KOPT-K1 (cell line): ENCODE data around the gene WIF1.
A peak's percentile ranks its signal among the peaks of the same experiment; 100 is the strongest.

Source experiments
- H3K27ac ChIP-seq: fragments of 200-600 bp; sonication (generic); 2 replicates; pipeline ENCODE4 v1.5.1; 2016; ENCODE audit warnings: antibody characterized with exemption, mild to moderate bottlenecking, low read depth, low read length; ENCODE audit not compliant: poor library complexity, severe bottlenecking
- H3K36me3 ChIP-seq: fragments of 200-600 bp; sonication (generic); 2 replicates; pipeline ENCODE4 v1.5.1; 2017; ENCODE audit warnings: antibody characterized with exemption, mild to moderate bottlenecking, low read length, moderate library complexity; ENCODE audit not compliant: insufficient read depth
- H3K9me3 ChIP-seq: fragments of 200-600 bp; sonication (generic); 2 replicates; pipeline ENCODE4 v1.5.1; 2017; ENCODE audit warnings: antibody characterized with exemption, low read length, mild to moderate bottlenecking; ENCODE audit not compliant: insufficient read depth, poor library complexity, severe bottlenecking

The WIF1 gene, protein sequence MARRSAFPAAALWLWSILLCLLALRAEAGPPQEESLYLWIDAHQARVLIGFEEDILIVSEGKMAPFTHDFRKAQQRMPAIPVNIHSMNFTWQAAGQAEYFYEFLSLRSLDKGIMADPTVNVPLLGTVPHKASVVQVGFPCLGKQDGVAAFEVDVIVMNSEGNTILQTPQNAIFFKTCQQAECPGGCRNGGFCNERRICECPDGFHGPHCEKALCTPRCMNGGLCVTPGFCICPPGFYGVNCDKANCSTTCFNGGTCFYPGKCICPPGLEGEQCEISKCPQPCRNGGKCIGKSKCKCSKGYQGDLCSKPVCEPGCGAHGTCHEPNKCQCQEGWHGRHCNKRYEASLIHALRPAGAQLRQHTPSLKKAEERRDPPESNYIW

DNA sequence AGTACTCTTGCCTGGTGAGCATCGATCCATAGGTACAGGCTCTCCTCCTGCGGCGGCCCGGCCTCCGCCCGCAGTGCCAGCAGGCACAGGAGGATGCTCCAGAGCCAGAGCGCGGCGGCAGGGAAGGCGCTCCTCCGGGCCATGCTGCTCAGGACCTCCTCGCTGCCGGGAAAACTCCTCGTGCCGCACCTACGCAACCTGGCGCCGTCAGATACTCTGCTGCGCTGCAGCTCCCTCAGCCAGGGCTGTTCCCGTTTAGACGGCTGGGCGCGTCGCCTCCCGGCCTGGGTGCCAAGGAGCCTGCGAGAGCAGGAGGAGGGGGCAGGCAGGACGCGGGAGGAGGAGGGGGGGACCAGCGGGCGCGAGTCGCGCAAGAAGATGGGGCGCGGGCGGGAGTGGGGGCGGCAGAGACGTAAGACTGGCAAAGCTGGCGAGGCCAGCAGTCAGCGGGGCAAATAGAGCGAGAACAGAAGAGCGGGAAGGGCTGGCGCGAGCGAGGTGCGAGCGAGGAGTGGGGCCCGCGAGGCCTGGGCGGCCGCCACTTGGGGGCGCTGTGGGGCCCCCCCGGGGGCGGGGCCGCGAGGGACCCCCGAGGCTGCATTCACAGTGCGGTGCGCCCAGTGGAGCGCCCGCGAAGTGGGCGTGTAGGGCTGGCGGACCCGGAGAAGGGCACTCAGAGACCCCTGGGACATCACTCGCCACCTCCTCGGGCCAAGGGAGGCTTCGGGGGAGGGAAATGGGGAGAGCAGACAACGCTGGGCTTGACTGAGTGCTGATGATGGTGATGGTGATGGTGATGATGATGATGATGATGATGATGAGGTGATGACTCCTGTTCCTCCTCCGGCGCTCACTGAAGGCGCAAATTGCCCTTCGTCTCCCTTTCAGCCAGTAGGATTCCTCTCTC is at the start of gene WIF1:
Gene WIF1 (minus strand): TSS at position 257 of the 907 bp plus-strand sequence. CDS start 114 bp downstream, at position 143.
- Histone ChIP-seq H3K27ac (no peak within 1 kb of the TSS), H3K9me3 (no peaks in the 10 kb centered on the region), H3K36me3 (no peaks in the 10 kb centered on the region)

DNA sequence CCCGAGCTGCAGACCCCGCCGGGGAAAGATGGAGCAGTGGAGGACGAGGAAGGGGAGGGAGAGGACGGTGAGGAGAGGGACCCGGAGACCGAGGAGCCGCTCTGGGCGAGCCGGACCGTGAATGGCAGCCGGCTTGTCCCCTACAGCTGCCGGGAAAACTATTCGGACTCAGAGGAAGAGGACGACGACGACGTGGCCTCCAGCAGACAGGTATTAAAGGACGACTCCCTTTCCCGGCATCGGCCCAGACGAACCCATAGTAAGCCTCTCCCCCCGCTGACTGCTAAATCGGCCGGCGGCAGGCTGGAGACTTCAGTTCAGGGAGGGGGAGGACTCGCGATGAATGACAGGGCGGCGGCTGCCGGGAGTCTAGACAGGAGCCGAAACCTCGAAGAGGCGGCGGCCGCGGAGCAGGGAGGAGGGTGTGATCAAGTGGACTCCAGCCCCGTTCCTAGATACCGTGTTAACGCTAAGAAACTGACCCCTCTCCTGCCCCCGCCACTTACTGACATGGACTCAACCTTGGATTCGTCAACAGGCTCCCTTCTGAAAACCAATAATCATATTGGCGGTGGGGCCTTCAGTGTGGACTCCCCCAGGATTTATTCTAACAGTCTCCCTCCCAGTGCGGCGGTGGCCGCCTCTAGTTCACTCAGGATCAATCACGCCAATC is 49.2 kb upstream of the WIF1 start:
- Histone ChIP-seq H3K36me3 (peaks cover 23% of the 10 kb centered on the region), H3K27ac (peak overlapping the region; percentile 85), H3K9me3 (no peaks in the 10 kb centered on the region)

DNA sequence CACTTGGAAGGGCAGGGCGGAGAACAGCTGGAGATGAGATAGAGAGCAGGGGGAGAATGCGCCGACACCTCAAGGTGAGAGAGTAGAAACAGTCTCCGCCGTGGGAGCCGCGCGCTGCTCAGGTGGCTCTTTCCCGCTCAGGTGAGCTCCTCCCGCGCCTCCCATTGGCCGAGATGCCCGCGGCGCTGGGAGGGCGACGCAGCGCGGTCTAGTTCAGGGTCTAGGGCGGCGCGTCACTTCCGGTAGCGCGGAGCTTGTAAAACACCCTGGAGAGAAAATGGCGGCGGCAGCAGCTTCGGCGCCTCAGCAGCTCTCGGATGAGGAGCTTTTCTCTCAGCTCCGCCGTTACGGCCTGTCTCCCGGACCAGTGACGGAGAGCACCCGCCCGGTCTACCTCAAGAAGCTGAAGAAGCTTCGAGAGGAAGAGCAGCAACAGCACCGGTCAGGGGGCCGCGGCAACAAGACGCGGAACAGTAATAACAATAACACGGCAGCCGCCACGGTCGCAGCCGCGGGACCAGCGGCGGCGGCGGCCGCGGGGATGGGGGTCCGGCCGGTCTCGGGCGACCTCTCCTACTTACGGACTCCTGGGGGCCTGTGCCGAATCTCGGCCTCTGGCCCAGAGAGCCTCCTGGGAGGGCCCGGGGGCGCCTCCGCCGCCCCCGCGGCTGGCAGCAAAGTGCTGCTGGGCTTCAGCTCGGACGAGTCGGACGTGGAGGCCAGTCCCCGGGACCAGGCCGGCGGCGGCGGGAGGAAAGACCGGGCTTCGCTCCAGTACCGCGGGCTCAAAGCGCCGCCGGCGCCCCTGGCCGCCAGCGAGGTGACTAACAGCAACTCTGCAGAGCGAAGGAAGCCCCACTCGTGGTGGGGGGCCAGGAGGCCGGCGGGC is 48.5 kb upstream of the WIF1 start, which contains the start of gene LEMD3:
Gene LEMD3 (plus strand): TSS at position 264 of the 889 bp plus-strand sequence. CDS start 14 bp downstream, at position 278.
- peaks cover 15% of the 10 kb centered on the region for H3K36me3 ChIP-seq

DNA sequence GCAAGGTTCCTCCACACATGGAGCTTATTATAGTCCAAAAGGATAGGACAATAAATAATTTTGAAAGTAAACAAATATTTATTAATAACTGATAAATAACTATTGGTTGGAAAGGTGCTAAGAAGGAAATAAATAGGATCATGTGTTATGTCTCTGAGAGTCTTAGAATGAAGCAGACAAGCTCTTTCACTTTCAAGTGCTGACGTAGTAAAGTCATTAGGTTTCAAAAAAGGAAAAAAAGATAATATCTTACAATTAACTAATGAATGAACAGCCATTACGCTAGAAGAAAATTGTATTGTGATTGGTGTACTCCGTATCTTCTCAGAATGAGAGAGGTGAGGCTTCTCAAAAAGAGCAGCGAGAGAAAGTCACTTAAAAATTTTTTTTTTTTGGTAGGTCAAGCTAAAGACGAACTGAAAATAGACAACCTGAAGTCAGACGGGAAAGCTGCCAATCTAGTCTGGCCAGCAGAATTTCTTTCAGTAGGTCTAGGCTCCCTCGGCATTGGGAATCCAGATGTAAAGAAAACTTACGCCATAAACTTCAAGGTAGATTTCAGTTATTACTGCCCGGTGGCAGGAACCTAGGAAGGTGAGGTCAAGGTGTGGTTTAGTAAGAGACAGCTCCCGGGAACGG is 47.7 kb upstream of the WIF1 start:
- no peaks in the 10 kb centered on the region for H3K9me3 ChIP-seq
- peak overlapping the region; percentile 85 for H3K27ac ChIP-seq
- H3K36me3 ChIP-seq, result peaks cover 10% of the 10 kb centered on the region; the same call in 1 of the 2 replicates

More for the DNA sequence above, 48.5 kb upstream of the WIF1 start, which contains the start of gene LEMD3:
- no peaks in the 10 kb centered on the region for H3K9me3 ChIP-seq
- H3K27ac ChIP-seq, result peak within 1 kb of the TSS; percentile 85

DNA sequence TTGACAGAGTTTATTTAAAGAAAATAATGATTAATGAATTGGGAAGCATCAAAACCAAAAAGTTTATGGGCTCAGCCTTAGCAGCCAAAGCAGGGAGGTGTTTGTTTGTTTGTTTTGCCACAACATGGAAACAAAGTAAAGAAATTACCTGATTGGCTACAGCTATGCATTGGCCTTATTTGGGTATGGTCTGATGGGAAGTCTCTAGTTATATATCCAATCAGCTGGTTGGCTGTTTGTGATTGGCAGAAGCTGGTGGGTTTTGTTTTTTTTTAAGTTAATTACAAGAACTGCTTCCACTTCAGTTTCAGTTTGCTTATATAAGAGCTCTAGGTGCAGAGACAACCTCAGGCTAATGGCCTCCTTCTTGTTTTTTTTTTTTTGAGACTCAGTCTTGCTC is 43.7 kb upstream of the WIF1 start:
- Histone ChIP-seq H3K9me3 (no peaks in the 10 kb centered on the region), H3K27ac (no peak overlapping the region), H3K36me3 (no peaks in the 10 kb centered on the region)

DNA sequence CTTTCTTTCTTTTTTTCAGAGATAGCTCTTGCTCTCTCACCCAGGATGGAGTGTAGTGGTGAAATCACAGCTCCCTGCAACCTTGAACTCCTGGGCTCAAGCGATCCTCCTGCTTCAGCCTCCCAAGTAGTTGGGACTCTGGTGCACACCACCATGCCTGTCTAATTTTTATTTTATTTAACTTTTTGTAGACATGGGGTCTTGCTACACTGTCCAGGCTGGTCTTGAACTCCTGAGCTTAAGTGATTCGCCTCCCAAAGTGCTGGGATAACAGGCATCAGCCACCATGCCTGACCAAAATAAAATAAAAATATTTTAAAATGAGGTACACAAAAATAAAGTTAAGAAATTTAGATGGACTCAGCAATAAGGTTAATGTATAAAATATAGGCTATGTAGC is 43.1 kb upstream of the WIF1 start:
- H3K27ac ChIP-seq, result no peak overlapping the region
- no peaks in the 10 kb centered on the region for H3K9me3 ChIP-seq

DNA sequence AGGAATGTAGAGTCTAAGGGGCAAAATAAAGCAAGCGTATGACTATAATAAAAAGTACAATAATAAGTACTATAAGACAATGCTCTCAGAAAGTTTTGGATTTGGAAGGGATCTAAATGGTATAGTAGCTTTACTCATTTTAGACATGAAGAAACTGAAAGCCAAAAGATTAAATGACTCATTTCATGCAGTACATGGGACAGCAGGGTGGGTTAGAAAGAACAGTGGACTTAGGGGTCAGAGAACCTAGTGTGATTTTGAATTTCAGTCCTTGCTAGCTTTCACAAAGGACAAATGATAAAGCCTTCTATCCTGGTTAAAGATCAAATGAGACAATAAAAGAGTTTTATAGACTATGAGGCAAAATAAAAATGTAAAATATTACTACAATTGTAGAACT is 41.5 kb upstream of the WIF1 start:
- H3K9me3 ChIP-seq, result no peaks in the 10 kb centered on the region
- no peaks in the 10 kb centered on the region for H3K36me3 ChIP-seq
- H3K27ac ChIP-seq, result no peak overlapping the region

More for the DNA sequence above, 43.1 kb upstream of the WIF1 start:
- no peaks in the 10 kb centered on the region for H3K36me3 ChIP-seq

DNA sequence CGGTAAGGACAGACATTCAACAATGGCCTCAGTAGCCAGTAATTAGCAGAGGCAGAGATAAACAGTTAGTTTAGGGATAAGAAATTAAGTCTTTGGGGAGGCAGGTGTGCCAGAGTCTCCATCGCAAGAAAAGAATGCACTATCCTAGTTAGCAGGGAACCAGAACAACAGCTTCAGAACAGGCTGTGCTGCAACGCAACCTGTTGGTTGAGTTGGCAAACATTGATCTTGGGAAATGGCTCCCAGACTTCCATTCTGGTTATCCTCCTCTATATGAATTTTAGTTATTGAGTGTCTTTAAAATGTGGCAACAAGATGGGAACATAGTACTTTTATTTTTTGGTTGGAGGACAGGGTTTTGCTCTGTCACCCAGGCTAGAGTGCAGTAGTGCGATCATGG is 36.0 kb upstream of the WIF1 start:
- Histone ChIP-seq H3K9me3 (no peaks in the 10 kb centered on the region), H3K36me3 (no peaks in the 10 kb centered on the region), H3K27ac (no peak overlapping the region)

DNA sequence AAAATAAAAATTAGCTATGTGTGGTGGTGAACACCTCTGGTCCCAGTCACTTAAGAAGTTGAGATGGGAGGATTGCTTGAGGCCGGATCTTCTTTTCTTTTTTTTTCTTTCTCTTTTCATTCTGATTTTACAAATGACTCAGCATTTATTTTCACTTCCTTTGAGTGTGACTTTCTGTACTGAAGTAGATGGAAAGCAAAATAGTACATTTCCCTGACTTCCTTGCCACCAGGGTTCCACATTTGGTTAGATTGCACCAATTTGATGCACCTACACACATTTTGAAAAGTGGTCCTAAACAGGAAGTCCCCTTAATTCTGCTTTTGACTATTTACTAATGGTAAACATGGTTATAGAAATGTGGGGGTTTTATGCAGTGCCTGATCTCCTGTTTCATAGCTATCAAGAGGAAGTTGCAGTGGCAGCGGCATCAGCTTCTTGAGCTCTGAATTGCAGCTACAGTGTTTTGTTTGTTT is 35.3 kb upstream of the WIF1 start:
- no peaks in the 10 kb centered on the region for H3K36me3 ChIP-seq
- H3K27ac ChIP-seq, result no peak overlapping the region
- H3K9me3 ChIP-seq, result no peaks in the 10 kb centered on the region

DNA sequence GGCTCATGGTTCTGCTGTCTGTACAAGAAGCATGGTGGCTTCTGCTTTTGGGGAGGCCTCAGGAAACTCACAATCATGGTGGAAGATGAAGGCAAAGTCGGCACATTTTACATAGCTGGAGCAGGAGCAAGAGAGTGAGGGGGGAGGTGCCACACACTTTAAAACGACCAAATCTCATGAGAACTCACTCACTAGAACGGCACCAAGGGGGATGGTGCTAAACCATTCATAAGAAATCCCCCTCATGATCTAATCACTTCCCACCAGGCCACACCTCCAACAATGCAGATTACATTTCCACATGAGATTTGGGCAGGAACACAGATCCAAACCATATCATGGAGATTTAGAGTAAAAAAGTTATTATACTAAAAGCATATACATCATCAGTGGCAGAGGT is 34.7 kb upstream of the WIF1 start:
- Histone ChIP-seq H3K36me3 (no peaks in the 10 kb centered on the region), H3K27ac (no peak overlapping the region), H3K9me3 (no peaks in the 10 kb centered on the region)

DNA sequence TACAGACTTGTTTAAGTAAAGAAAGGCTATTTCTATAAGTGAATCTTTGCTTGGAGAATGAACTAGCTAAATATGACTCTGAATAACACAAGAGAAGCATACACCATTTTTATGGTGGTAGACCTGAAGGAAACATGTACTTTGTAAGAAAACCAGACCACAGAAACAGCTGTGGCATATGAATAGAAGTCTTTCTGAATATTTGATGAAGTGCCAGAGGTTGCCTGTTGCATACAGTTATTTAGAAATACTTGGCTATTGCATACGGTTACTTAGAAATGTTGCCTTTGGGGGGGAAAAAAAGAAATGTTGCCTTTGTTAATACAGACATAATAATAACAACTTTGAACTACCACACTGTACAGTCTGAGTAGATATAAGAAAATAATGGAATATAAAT is 31.5 kb upstream of the WIF1 start:
- Histone ChIP-seq H3K36me3 (no peaks in the 10 kb centered on the region), H3K9me3 (no peaks in the 10 kb centered on the region), H3K27ac (no peak overlapping the region)

DNA sequence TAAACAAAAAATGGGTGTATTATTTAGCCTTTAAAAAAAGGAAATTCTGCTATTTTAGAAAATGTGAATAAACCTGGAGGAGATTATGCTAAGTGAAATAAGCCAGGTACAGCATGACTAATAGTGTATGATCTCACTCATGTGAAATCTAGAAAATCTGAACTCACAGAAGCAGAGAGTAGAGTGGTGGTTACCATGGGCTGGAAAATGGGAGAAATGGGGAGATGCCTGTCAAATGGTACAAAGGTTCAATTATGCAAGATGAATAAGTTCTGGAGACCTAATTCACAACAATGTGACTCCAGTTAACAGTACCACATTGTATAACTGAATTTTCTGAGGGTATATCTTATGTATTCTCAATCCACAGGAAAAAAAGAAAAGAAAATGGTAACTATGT is 30.9 kb upstream of the WIF1 start:
- Histone ChIP-seq H3K36me3 (no peaks in the 10 kb centered on the region), H3K27ac (no peak overlapping the region), H3K9me3 (no peaks in the 10 kb centered on the region)

DNA sequence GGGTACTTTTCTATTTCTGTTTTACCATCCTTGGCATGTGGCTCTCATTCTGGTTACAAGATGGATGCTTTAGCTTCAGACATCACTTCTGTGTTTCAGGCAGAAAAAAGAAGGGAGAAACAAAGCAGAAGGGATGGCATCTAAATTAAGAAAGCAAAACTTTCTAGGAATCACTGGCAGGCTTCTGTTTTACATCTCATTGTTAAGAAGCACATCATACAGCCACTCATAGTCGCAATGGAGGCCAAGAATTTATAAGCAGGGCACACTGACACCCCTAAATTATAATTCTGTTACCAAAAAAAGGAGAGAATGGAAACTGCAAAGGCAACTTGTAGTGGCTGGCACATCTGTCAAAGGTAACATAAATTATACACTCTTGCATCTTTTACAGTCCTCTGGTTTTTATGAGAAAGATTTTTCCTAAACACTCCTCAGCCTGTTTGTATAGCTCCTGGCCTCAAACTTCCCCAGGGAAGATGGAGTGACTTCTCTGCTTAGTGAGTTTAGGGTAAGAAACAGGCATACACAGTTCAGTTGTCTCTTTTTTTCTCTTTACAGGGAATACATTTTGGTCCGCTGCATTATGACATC is 26.3 kb upstream of the WIF1 start:
- Histone ChIP-seq H3K9me3 (no peaks in the 10 kb centered on the region), H3K27ac (no peak overlapping the region), H3K36me3 (no peaks in the 10 kb centered on the region)
